NCI-H1694 (cell line): ENCODE data around the gene MED19.
"Not testable (repeated sequence)": the region's sequence is repeated elsewhere in the genome, so short reads cannot be mapped to it uniquely, and the experiment has no call there.

ENCODE experiments used
- DNase-seq: peaks from one replicate; lab custom pipeline; 2025; lab: John Stamatoyannopoulos, UW

The MED19 gene, protein sequence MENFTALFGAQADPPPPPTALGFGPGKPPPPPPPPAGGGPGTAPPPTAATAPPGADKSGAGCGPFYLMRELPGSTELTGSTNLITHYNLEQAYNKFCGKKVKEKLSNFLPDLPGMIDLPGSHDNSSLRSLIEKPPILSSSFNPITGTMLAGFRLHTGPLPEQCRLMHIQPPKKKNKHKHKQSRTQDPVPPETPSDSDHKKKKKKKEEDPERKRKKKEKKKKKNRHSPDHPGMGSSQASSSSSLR

DNA sequence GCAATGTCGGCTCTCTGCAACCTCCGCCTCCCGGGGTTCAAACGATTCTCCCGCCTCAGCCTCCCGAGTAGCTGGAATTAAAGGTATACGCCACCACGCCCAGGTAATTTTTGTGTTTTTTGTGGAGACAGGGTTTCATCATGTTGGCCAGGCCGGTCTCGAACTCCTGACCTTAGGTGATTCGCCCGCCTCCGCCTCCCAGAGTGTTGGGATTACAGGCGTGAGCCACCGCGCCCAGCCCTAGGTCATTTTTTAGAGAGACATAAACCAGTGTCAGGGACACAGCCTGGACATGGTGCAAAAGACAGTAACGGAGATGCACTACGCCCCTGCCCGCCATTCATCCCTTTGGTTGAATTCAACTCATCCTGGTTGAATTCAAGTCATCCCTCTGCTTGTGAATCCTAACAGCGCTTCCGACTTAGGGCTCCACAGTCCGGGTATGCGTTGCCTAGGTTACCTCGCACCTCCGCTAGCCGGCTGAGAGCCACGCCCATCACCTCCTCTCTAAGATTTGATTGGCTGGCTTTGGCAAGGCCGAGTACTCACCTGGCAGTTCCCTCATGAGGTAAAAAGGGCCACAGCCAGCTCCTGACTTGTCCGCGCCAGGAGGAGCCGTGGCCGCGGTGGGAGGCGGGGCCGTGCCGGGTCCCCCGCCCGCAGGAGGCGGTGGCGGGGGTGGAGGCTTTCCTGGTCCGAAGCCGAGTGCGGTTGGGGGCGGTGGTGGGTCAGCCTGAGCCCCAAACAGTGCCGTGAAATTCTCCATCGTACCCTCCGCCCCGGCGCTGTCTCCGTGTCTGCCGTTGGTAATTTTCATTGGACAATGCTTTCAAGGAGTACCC, at the start of gene MED19:
TSS of gene MED19 (minus strand) at position 802 of the 842 bp plus-strand sequence. CDS start at position 766, 36 bp downstream.
- DNase-seq, result peak; percentile 20

DNA sequence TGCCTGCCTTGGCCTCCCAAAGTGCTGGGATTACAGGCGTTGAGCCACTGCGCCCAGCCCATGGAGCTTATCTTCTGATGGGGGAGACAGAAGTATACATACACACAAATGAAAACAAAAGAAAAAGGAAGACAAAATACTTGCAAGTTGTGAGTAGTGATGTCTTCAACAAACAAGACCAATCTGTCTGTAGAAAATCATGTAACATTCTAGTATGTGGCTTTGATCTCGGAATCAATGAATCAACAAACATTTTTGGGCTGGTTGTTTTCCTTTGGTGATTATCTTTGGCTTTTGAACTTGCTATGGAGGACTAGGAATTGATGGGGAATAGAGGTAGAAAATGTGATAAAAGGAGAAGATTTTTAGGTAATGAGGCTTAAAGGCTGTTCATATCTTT, 46.2 kb upstream of the MED19 start:
- no peak for DNase-seq

DNA sequence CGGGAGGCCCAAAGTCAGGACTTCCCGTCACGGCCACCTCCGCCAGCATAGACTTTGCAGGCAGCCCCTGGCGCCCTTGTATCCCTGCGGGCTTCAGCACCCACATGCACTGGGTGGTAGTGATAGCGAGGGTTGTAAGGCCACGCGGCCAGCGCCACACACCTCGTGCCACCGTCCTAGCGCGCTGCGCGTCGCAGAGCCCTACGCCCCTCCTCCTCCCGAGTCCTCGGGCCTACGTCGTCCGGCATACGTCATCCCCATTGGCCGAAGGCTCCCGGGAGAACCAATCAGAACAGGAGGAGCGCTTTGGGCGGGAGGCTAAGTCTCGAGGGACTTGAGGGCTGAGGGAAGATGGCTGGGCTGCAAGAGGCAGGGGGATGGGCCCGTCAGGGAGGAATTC, 40.9 kb upstream of the MED19 start:
- DNase-seq, result no peak

DNA sequence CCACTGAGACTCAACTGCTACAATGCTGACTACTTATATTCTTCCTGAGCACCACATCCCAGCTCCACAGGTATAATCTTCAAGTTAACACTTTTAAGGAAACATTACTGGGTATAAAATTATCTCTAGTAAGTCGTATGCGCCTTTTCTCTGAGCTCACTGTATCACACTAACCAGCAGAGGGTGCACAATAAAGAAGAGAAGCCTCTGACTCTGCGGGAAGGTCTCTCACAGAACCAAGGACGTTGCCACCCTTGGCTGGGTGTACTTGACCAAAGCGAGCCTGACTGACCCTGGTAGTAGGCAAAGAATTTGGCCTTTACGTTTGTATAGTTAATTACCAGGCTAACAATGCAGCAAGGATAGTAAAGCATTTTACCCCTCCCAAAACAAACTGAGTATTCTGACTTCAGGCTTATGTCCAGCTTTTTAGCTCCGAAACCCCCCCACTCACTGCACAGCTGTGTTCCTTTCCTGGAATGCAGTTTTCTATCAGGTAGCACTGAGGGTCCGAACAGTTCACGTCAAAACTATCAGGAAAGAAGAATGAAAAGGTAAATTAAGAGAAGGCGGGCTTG, 39.8 kb upstream of the MED19 start, which contains the start of gene BTBD18:
TSS of gene BTBD18 (minus strand) at position 144 of the 578 bp plus-strand sequence. CDS start 631 bp downstream, outside the sequence.
- no peak for DNase-seq

DNA sequence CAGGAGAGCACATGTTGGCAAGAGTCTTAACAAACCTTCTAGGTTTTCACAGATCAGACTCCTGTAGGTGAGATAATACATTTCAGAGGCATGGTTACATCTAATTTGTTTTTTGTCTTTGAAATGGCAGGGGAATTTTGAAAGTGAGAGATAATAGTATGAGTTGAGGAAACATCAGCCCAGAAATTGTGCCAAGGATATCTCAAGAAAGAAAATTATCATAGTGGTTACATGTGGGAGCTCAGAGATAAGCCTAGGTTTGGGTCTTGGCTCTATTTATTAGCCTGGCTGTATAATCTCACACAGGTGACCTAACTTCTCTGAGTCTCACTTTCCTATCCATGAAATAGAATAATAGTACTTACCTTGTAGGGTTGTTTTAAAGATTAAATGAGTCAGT, 39.2 kb upstream of the MED19 start:
- no peak for DNase-seq

DNA sequence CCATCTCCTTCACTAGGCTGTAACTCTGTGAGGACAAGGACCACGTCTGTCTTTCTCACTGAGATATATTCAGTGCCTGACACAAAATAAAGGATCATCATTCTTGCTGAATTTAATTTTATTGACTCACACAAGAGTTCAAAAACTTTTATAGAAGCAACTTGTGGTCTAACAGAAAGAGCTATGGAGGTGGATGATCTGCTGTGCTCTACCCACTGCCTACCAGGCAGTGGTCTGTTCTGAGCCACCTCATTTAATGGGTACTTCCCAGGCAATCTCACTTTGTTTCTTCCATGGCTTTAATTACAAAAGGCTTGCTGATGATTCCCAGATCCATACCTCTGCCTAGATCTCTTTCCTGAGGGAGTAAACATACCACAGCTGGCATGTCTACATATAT, 34.9 kb upstream of the MED19 start:
- DNase-seq, result no peak

DNA sequence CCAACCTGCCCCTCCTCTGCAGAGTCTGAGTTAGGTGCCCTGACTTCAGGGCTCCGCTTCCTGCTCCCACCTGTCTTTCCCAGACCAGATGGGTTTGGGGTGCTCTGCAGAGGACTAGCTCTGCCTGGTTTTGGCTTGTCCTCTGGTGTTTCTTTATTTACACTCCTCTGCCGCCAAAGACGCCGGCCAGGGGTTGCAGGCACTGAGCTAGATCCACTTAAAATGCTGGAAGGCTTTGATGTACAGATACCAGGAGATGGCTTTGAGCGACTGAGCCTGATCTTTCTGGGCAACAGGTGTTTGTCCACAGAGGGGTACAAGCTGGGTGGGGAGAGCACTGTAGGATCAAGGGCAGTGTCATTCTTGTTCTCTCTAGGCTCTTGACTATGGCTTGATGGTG, 33.2 kb upstream of the MED19 start:
- no peak for DNase-seq

DNA sequence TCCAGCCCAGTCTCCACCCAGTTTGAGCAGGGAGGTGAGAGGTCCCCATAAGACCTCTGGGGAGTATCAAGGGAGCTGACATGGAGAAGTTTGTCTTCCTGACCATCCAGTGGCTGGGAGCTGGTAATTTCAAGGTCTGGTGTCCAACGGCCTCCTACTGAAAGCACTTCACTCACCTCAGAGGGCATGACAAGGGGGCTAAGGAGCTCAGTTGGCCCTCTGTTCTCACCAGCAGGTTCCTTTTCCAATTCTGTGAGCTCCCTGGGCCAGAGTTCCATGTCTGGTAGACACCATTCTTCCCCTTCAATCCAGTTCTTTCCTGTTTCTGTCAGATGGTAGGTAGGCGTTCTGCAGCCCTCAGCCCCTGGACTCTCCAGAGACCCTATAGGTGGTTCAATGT, 32.3 kb upstream of the MED19 start:
- DNase-seq, result no peak

DNA sequence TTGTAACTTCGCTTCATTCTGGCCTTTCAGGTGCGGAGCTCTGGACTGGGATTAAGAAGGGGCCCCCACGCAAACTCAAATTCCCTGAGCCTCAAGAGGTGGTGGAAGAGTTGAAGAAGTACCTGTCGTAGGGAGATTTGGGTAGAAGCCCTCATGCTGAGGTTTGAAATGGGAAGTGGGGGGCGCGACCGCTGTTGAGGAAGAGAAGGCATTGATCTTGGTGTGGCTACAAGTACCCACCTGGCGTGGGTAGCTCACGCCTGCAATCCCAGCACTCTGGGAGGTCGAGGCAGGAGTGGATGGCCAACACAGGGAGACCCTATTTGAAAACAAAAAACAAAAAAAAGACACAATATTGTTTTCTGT, 30.1 kb upstream of the MED19 start:
- no peak for DNase-seq

DNA sequence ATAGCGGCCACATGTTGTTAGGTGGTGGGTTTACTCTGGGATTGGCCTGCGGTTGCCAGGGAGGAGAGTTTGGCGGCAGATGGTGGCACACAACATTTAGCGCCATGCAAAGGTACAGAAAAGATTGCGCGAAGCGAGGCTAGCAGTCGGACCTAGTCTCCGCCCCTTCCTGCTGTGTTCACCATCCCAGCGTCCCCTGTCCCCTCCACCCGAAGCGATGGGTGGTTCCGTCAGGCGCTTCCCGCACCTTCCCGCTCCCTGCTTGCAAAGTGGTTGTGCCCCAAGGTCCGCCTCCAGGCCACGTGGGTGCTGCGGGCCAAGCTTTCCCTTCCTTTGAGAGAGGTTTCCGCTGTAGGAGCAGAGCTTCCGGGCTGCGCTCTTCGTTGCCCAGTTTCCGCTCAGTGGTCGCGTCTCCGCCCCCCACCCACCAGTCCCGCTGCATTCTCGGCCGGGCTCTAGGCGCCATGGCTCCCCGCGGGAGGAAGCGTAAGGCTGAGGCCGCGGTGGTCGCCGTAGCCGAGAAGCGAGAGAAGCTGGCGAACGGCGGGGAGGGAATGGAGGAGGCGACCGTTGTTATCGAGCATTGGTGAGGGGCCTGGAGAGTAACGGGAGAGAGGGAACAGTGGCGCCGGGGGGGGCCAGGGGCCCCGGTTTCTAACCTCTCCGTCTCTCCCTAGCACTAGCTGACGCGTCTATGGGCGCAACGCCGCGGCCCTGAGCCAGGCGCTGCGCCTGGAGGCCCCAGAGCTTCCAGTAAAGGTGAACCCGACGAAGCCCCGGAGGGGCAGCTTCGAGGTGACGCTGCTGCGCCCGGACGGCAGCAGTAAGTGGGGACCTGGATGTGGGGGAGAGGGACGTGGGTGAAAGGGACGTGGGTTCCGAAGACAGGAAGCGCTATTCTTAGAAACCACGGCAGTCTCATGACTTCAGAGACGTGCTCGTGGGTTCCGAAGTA, 29.4 kb upstream of the MED19 start, which contains the start of gene SELENOH:
TSS of gene SELENOH (plus strand) at position 360 of the 955 bp plus-strand sequence. CDS start at position 465, 105 bp downstream.
- peak; percentile 92 for DNase-seq

DNA sequence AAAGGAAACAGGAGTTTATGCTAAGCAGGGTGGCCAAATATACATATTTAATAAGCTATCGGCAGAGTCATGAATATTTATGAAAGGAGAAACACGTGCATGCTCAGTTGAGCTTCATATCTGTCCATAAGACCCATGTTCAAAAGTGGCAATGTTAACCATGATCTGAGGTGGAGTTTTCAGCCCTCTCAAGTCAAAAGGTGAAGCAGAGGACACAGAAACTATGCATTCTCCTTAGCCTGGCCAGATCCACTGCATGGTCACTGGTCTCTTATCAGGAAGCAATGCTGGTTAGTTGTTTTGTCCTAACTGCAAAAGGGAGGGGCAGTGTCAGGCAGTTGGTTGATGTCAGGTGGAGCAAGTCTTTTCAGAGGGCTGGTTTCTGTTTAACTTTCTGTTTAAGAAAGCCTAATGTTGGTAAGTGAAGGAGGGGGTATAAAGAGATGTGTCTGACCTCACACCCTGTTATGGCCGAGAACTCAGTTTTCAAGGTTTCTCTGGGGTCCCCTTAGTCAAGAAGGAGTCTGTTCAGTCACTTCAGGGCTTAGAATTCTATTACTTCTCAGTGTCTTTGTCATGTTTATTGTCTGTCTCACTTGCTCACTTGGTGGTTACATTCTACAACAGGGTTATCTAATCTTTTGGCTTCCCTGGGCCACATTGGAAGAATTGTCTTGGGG, 23.7 kb upstream of the MED19 start:
- DNase-seq, result no peak

DNA sequence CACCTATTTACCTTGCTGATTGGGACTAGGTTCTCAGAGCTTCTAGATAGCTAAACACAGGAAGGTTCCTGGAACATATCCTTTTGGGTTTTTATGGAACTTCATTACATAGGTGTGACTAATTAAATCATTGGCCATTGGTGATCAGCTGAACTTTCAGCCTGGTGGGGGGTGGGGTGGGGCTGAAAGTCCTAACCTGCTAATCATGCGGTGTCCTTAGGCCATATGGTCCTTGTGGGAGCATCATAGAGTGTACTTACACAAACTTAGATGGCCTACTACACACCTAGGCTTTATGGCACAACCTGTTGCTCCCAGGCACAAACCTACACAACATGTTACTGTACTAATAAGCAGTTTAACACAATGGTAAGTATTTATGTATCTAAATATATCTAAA, 20.6 kb upstream of the MED19 start:
- DNase-seq, result no peak

DNA sequence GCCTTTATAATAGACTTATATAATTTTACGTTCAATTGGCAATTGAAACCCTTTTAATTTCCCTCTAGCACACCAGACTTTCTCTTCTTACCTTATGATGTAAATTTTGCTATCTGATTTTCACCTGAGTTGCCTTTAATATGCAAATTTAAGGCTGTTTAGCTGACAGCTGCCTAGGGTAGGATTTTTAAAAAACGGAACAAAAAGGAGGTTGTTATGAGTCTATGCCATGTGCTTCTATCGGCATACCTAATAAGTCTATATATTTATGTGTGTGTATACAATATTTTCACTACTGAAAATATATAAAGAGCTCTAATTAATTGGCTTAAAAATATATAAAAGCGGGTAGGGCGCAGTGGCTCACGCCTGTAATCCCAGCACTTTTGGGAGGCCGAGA, 17.5 kb upstream of the MED19 start:
- DNase-seq, result no peak

DNA sequence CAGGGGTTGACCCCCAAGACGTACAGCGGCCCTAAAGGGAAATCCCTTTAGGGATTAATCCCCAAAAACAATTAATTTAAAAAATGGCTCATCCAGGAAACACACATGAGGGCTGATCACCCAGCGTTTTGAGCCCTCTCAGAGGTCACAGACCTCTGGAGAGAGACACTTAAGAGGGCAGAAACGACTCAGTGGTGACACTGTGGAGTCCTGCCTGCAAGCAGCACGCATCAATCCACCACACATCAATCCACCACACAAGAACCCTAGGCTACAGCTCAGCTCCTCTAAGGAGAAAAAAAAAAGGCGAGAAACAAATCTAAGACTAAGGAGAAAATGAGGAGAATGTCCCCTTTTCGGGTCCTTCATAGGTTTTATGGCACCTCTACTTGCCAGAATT, 16.8 kb upstream of the MED19 start:
- no peak for DNase-seq

DNA sequence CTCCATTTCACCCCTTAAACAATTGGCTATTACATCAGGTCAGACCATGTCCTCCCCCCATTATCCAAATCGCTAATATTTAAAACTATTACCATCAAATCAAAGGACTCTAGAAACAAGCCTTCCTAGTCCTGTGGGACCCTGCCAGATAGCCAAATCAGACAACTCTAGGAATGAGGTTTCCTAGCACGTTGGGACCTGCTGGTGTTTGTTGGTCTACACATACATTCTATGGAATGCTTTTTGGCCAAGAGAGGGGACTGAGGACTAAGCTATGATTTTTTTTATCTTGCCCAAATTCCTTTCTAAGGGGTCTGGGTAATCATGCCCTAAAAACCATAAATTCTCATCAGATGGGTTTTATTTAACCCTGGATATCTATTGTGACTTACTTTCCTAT, 15.2 kb upstream of the MED19 start:
- no peak for DNase-seq

DNA sequence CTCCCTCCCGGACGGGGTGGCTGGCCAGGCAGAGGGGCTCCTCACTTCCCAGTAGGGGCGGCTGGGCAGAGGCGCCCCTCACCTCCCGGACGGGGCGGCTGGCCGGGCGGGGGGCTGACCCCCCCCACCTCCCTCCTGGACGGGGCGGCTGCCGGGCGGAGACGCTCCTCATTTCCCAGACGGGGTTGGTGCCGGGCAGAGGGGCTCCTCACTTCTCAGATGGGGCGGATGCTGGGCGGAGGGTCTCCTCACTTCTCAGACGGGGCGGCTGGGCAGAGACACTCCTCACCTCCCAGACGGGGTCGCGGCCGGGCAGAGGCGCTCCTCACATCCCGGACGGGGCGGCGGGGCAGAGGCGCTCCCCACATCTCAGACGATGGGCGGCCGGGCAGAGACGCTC, 4.7 kb upstream of the MED19 start:
- DNase-seq, result not testable (repeated sequence)

DNA sequence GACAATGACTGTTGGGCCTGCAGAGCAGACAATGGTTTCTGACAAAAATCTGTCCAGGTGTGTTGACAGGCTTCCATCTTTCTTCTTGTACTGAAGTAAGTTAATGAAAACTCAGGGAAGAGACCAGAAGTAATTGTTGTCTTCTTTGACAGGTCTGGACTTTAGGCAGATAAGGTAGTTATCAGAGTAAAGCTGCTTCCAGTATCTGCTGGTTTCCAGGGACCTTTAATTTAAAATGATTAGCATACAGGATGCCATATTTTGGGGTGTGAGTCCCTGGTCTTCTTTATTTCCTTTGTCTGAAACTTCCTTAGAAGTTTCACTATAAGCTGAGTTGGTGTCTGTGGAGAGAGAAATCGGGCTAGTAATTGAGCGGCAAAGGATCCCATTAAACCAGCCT, 1.8 kb upstream of the MED19 start:
- DNase-seq, result no peak

DNA sequence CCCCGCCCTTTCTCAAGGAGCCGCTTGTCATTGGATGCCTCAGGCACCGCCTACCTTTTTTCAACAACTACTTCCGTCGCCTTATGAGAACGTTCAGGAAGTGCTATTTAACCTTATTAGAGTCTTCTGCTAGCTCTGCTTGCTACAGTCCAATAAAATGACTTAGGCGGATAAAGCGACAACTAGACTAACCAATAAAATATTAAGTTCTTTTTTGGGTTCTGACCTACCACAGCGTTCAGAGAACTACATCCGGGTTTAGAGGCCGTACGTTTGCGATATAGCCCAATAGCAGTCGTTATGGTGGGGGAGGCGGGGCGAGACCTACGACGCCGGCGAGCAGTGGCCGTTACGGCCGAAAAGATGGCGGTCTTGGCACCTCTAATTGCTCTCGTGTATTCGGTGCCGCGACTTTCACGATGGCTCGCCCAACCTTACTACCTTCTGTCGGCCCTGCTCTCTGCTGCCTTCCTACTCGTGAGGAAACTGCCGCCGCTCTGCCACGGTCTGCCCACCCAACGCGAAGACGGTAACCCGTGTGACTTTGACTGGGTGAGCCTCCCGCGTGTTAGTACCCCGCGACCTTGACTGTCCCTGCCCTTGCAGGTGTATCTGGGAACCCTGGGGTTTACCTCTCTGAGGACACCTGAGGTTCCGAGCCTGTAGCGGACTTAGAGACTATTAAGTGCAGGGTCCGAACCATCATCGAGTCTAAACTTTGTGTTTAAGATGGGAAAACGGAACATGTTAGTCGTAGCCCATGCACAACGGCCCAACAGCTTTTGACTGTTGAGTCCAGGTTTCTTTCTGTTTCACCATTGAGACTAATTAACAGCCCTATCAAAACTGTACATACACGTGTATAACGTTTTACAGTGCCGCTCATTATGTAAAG, 488 bp upstream of the MED19 start, which contains the start of gene TMX2:
TSS of gene TMX2 (plus strand) at position 338 of the 895 bp plus-strand sequence. CDS start at position 364, 26 bp downstream.
- DNase-seq, result peak; percentile 97

DNA sequence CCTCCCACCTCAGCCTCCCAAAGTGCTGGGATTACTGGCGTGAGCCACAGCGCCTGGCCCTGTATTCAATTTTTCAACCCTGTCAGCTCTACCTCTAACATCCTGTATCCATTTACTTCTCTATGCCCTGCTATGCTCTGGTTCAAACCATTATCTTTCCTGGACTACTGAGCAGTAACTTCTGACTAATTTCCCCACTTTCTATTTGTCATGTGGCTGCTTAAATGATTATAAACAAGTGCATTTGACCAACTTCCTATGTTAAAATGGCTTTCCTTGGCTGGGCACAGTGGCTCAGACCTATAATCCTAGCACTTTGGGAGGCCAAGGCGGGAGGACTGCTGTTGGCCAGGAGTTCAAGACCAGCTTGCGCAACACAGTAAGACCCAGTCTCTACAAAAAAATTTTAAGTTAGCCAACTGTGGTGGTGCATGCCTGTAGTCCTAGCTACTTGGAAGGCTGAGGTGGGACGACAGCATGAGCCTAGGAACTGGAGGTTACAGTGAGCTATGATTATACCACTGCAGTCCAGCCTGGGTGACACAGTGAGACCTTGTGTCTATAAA, 2.1 kb downstream of the MED19 start:
- no peak for DNase-seq

DNA sequence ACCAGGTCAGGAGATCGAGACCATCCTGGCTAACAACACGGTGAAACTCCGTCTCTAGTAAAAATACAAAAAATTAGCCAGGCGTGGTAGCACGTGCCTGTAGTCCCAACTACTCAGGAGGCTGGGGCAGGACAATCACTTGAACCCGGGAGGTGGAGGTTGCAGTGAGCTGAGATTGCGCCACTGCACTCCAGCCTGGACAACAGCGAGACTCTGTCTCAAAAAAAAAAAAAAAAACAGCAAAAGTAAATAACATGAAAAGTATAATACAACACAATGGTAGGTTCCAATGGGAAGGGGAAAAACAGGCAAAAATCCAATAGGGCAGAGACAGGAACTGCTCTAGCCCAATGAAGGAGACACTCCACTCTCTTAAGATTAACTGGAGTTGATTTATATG, 6.6 kb downstream of the MED19 start:
- DNase-seq, result not testable (repeated sequence)
